ENCODE measurements around the gene SIGLEC11.
"Not testable (repeated sequence)": the region's sequence is repeated elsewhere in the genome, so short reads cannot be mapped to it uniquely, and the experiment has no call there.

The SIGLEC11 gene

GRCh38 chr19:49950956-49951526, 9.9 kb downstream of the SIGLEC11 start:
- no peak for DNase-seq

DNA sequence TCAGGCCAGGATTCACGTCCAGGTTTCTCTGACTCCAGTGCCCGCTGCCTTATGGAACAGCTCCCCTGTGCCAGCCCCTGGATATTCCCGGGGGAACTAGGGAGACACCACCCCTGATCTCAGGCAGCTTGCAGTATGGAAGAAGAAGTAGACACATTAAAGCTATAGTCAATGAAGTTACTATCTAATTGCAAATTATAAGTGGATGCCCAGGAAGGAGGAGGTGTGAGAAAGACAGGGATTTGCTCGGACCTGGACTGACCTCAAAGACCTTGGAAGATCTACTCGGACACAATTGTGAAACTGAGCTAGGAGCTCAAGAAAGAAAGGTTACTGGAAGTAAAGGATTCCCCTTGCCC, 10.4 kb downstream of the SIGLEC11 start:
- no peak for DNase-seq

- DNase-seq, result no peak
Observed at GRCh38 chr19:49949742-49950589, 11.0 kb downstream of the SIGLEC11 start.

GRCh38 chr19:49946415-49946814, 14.6 kb downstream of the SIGLEC11 start:
- no peak for DNase-seq

- not testable (repeated sequence) for DNase-seq
Observed at GRCh38 chr19:49944567-49944966, 16.4 kb downstream of the SIGLEC11 start.

GRCh38 chr19:49940482-49940791, 20.5 kb downstream of the SIGLEC11 start:
- no peak for DNase-seq

GRCh38 chr19:49939721-49940481, 21.1 kb downstream of the SIGLEC11 start:
- no peak for DNase-seq

- DNase-seq, result no peak
Observed at GRCh38 chr19:49938662-49939061, 22.3 kb downstream of the SIGLEC11 start.

- DNase-seq, result peak; percentile 91
Observed at GRCh38 chr19:49937750-49938381, 23.1 kb downstream of the SIGLEC11 start.

GRCh38 chr19:49936549-49936948, 24.4 kb downstream of the SIGLEC11 start:
- no peak for DNase-seq

DNA sequence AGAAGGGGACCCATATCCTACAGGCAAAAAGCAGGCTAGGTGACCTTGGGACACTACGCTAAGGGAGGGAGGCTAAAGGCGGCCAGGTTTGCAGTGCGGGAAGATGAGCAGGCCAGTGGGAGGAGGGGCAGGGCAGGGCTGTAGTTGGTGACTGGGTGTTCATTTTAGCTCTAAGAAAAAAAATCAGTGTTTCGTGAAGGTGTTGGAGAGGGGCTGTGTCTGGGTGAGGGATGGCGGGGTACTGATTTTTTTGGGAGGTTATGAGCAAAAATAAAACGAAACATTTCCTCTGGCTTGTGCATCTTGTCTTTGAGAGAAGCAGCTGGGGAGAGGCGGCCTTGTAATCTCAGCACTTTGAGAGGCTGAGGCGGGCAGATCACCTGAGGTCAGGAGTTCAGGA, 27.3 kb downstream of the SIGLEC11 start:
- no peak for DNase-seq

GRCh38 chr19:49932731-49933131, 28.2 kb downstream of the SIGLEC11 start:
- no peak for DNase-seq

DNA sequence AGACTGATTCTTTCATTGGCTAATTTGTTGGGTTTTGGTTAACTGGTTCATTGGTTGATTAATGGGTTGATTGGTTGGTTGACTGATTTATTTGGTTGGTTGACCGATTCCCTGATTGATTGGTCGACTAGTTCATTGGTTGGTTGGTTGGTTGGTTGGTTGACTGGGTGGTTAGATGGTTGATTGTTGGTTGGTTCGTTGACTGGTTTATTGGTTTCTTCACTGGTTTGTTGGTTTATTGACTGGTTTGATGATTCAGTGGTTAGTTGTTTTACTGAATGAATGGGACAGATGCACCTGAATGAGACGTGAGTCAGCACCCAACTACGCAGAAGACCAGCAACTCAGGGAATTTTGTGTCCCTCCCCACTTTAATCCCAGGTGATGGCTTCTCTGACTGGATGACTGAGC, 28.9 kb downstream of the SIGLEC11 start:
- no peak for DNase-seq

DNA sequence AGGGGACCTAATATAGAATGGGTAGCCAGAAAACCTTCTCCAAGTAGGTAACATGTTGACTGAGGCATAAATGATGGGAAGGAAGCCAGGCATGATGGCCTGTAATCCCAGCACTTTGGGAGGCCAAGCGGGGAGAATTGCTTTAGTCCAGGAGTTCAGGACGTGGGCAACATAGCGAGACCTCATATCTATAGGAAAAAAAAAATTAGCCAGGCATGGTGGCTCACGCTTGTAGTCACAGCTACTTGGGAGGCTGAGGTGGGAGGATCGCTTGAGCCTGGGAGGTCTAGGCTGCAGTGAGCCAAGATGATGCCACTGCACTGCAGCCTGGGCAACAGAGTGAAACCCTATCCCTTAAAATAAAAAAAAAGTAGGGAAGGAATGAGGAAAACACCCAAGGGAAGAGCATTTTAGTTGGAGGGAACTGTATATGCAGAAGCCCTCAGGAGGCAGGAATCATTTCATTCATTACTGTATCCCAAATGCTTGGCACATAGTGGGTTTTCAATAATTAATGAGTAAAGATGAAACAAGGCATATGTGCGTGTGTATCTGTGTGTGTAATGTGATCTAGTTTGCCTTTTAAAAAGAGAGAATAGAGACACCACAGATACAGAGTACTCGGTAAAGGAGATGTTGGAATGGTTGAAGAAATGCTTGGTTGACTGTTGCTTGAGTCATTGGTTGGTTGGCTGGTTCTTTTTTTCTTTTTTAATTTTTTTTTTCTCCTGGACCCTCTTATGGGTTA, 29.5 kb downstream of the SIGLEC11 start:
- DNase-seq, result no peak

- DNase-seq, result no peak
Observed at GRCh38 chr19:49930483-49931011, 30.4 kb downstream of the SIGLEC11 start.

- peak; percentile 99 for DNase-seq
Observed at GRCh38 chr19:49929611-49930482, 31.1 kb downstream of the SIGLEC11 start.

DNA sequence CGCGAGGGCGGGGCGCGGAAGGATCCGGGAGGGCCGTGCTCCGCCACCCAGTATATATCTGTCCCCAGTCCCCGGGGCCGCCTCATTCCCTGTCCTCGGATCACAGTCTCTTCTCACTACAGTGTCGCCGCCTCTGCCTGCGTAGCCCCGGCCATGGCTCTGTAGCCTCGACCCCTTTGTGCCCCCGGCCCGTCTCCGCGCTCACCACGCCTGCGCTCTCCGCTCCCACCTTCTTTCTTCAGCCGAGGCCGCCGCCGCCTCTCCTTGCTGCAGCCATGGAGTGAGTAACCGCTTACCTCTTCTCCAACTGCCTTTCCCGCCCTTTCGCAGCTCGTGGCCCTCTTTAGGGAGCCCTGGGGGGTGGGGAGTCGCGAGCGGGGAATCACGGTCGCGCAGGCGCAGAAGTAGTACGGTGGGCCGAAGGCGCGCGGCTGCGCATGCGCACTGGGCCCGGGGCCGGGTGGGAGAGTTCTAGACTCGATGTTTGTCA, 31.8 kb downstream of the SIGLEC11 start, which contains the start of the genes ATF5 and NUP62:
ATF5 (plus strand) TSS at position 85 of the 490 bp plus-strand sequence. CDS start 1,646 bp downstream, outside the sequence.
NUP62 (minus strand) TSS at position 384 of the 490 bp plus-strand sequence. CDS start 19,697 bp downstream, outside the sequence.
- DNase-seq, result peak; percentile 98

DNA sequence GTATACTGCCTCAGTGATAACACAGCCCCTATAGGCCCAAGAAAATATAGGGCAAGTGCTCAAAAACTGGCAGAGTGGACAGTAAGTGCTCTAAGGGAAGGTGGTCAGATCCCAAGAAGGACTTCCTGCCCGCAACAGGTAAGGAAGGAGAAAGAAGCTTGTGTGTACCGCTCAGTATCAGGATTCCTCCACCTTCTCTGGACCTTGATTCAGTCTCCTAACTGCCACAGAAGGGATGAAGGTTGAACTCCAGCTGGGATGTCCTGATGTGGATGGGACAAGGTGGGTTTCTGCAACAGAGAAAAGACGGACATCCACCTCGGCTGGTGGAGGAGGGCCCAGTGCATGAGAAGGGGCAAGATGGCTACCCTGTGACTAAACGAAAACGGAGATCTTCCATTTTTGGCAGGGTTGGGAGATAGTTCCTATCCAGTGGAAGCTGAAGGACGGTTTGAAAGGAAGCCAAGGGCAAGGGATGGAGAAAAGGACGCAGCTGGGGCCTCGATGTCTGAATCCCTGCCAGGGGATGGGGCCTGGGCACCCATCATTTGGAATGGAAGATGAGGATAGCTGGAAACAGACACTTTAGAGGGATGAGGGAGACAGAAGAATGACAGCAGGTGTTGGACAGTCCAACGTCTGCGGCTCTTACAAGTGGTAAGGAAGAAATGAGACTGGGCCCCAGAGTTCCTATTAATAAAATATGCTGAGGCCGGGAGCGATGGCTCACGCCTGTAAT, 33.3 kb downstream of the SIGLEC11 start:
- no peak for DNase-seq

- DNase-seq, result no peak
Observed at GRCh38 chr19:49926515-49926914, 34.5 kb downstream of the SIGLEC11 start.

- no peak for DNase-seq
Observed at GRCh38 chr19:49925486-49925885, 35.5 kb downstream of the SIGLEC11 start.
